HCT116 (cell line): ENCODE measurements around the gene POLR2H. TPM values are rescaled to one million over a fixed set of nuclear protein-coding genes. Genes with fewer than 3 reads are reported as not detected.
A peak's percentile ranks its signal among the peaks of the same experiment; 100 is the strongest.

Source experiments
- ATAC-seq: fragments of 200-7000 bp; cut with Tn5 transposase; 2 replicates; pipeline ENCODE4 v1.9.1; 2020; ENCODE audit warnings: mild to moderate bottlenecking, moderate library complexity
- BruUV-seq: library from RNA; stranded (reverse); fragments of 400-500 nt; replicated peaks from 2 replicates; lab custom pipeline; 2021; lab: Mats Ljungman, UMichigan
- CTCF ChIA-PET: fragments of 300-600 bp; sonication (Branson Sonifier 250); formaldehyde crosslinking; loops from one replicate; lab custom pipeline; 2021; ENCODE audit warnings: antibody characterized with exemption; lab: Charles Lee
- POLR2A ChIA-PET: fragments of 300-600, 350-600 bp; sonication (Branson Sonifier 250); formaldehyde crosslinking; loops from one replicate; lab custom pipeline; 2021; ENCODE audit warnings: antibody characterized with exemption; lab: Charles Lee
- RAD21 ChIA-PET, 2 experiments: fragments of 300-600 bp; sonication (Branson Sonifier 250); formaldehyde crosslinking; loops; one replicate each; lab custom pipeline; 2023; ENCODE audit warnings: low total read pairs in 2 of 2; ENCODE audit not compliant: uncharacterized antibody in 2 of 2, unreplicated experiment in 2 of 2, low non-redundant PET in 1 of 2; lab: Charles Lee
- DNase-seq: peaks from one replicate; pipeline ENCODE4 v3.0.0-alpha.2; 2010; ENCODE audit warnings: low read depth, low spot score
- H2AFZ ChIP-seq: fragments of 200-600 bp; shearing (Covaris generic), sonication (generic); 2 replicates; pipeline ENCODE4 v1.6.1; 2017; ENCODE audit warnings: low read depth, mixed run types, mixed read lengths, antibody characterized with exemption, low read length; ENCODE audit not compliant: poor library complexity, severe bottlenecking
- H3K27ac ChIP-seq: 2 replicates; pipeline ENCODE4 v1.5.1; 2012; ENCODE audit warnings: low read depth, low read length
- H3K27me3 ChIP-seq: fragments of 200-600 bp; sonication (generic); 2 replicates; pipeline ENCODE4 v1.6.1; 2016; ENCODE audit warnings: mixed run types, low read length, mixed read lengths; ENCODE audit not compliant: insufficient read depth
- H3K36me3 ChIP-seq, 2 experiments: fragments of 200-500 bp in 1 of 2; fragments of 200-600 bp in 1 of 2; sonication (Bioruptor generic) in 1 of 2; sonication (generic) in 1 of 2; 2 replicates each; pipeline versions ENCODE4 v1.5.1 to v1.6.1; 2014 to 2016; ENCODE audit warnings: low read length in 2 of 2, inconsistent platforms in 1 of 2, mixed read lengths in 1 of 2, mixed run types in 1 of 2; ENCODE audit not compliant: insufficient read depth in 2 of 2, control insufficient read depth in 1 of 2
- H3K4me1 ChIP-seq, 2 experiments: fragments of 200-600 bp in 1 of 2; sonication (generic) in 1 of 2; 2 replicates each; pipeline versions ENCODE4 v1.5.1 to v1.6.1; 2012 to 2017; ENCODE audit warnings: low read length in 2 of 2, inconsistent platforms in 1 of 2, mild to moderate bottlenecking in 1 of 2, mixed read lengths in 1 of 2, mixed run types in 1 of 2, moderate library complexity in 1 of 2; ENCODE audit not compliant: insufficient read depth in 2 of 2, control insufficient read depth in 1 of 2
- H3K4me2 ChIP-seq: fragments of 200-600 bp; sonication (generic); 2 replicates; pipeline ENCODE4 v1.6.1; 2017; ENCODE audit warnings: mixed run types, low read length, mixed read lengths
- H3K4me3 ChIP-seq, 2 experiments: fragments of 200-600 bp in 1 of 2; sonication (generic) in 1 of 2; replicated peaks in 1 of 2; 2 replicates each; pipeline ENCODE4 v1.5.1; 2011 to 2016; ENCODE audit warnings: low read length in 2 of 2, control low read depth in 1 of 2, low read depth in 1 of 2, mild to moderate bottlenecking in 1 of 2, mixed read lengths in 1 of 2, mixed run types in 1 of 2
- H3K79me2 ChIP-seq: fragments of 200-600 bp; sonication (generic); 2 replicates; pipeline ENCODE4 v1.6.1; 2017; ENCODE audit warnings: mild to moderate bottlenecking, mixed run types, low read length, moderate library complexity, mixed read lengths; ENCODE audit not compliant: insufficient read depth
- H3K9ac ChIP-seq: fragments of 200-600 bp; sonication (generic); 2 replicates; pipeline ENCODE4 v1.6.1; 2016; ENCODE audit warnings: low read length, mixed read lengths
- H3K9me2 ChIP-seq: fragments of 200-600 bp; sonication (generic), shearing (Covaris generic); 2 replicates; pipeline ENCODE4 v1.6.1; 2017; ENCODE audit warnings: mixed run types, mild to moderate bottlenecking, moderate library complexity; ENCODE audit not compliant: insufficient read depth
- H3K9me3 ChIP-seq, 2 experiments: fragments of 200-500 bp in 1 of 2; fragments of 200-600 bp in 1 of 2; sonication (Bioruptor generic) in 1 of 2; sonication (generic) in 1 of 2; 2 replicates each; pipeline ENCODE4 v1.6.1; 2014 to 2017; ENCODE audit warnings: low read length in 2 of 2, mixed read lengths in 2 of 2, inconsistent platforms in 1 of 2, low read depth in 1 of 2, mild to moderate bottlenecking in 1 of 2, mixed run types in 1 of 2, moderate library complexity in 1 of 2; ENCODE audit not compliant: control insufficient read depth in 1 of 2, insufficient read depth in 1 of 2
- H4K20me1 ChIP-seq: fragments of 200-600 bp; sonication (generic), shearing (Covaris generic); 2 replicates; pipeline ENCODE4 v1.6.1; 2017; ENCODE audit warnings: mixed run types, mild to moderate bottlenecking, moderate library complexity; ENCODE audit not compliant: insufficient read depth
- CEBPB ChIP-seq: IDR thresholded peaks from 2 replicates; pipeline ENCODE4 v1.6.1; 2012; ENCODE audit warnings: low read depth
- CTCF ChIP-seq, 3 experiments: fragments of 200-600 bp in 1 of 3; sonication (generic) in 1 of 3; IDR thresholded peaks in 2 of 3; conservative IDR thresholded peaks in 1 of 3; 2 replicates each; pipeline ENCODE4 v1.5.1; 2012 to 2017; ENCODE audit warnings: low read depth in 2 of 3, low read length in 2 of 3, antibody characterized with exemption in 1 of 3, borderline replicate concordance in 1 of 3, control low read depth in 1 of 3, mild to moderate bottlenecking in 1 of 3, mixed read lengths in 1 of 3, mixed run types in 1 of 3, moderate library complexity in 1 of 3; ENCODE audit not compliant: insufficient read depth in 1 of 3
- EGR1 ChIP-seq: IDR thresholded peaks from 2 replicates; pipeline ENCODE4 v1.6.1; 2012; ENCODE audit warnings: low read depth
- ELF1 ChIP-seq: IDR thresholded peaks from 2 replicates; pipeline ENCODE4 v1.6.1; 2012; ENCODE audit warnings: low read depth, borderline replicate concordance
- EZH2phosphoT487 ChIP-seq: fragments of 200-600 bp; IDR thresholded peaks from 2 replicates; pipeline ENCODE4 v1.6.1; 2018; ENCODE audit warnings: antibody characterized with exemption, borderline replicate concordance
- MAX ChIP-seq: IDR thresholded peaks from 2 replicates; pipeline ENCODE4 v1.6.1; 2012
- RAD21 ChIP-seq: IDR thresholded peaks from 2 replicates; pipeline ENCODE4 v1.6.1; 2012; ENCODE audit warnings: low read depth, mild to moderate bottlenecking
- REST ChIP-seq: IDR thresholded peaks from 2 replicates; pipeline ENCODE4 v1.6.1; 2012; ENCODE audit warnings: low read depth
- SRF ChIP-seq: IDR thresholded peaks from 2 replicates; pipeline ENCODE4 v1.6.1; 2012; ENCODE audit warnings: low read depth
- TCF7L2 ChIP-seq: IDR thresholded peaks from 2 replicates; pipeline ENCODE4 v1.7.0; 2011; ENCODE audit warnings: borderline replicate concordance, inconsistent platforms; ENCODE audit not compliant: insufficient read depth, insufficient read length; ENCODE audit errors: extremely low read depth
- ZBTB33 ChIP-seq: IDR thresholded peaks from 2 replicates; pipeline ENCODE4 v1.6.1; 2011; ENCODE audit warnings: mild to moderate bottlenecking, low read length, moderate library complexity; ENCODE audit not compliant: insufficient replicate concordance; ENCODE audit errors: extremely low read depth
- ZFX ChIP-seq: fragments of 450-650 bp; IDR thresholded peaks from 2 replicates; pipeline ENCODE4 v1.6.1; 2017
- ZNF274 ChIP-seq: fragments of 200-500 bp; sonication (Bioruptor generic); IDR thresholded peaks from 2 replicates; pipeline ENCODE4 v1.6.1; 2014; ENCODE audit warnings: mild to moderate bottlenecking, low read depth, low read length, inconsistent platforms
- intact Hi-C: fragments of 100-400 bp; cut with micrococcal nuclease; formaldehyde crosslinking; loops from 2 replicates; pipeline ENCODE4 v1.10.0; 2022
- total RNA-seq: library from RNA; stranded (reverse); gene quantifications from one replicate; pipeline ENCODE4 v1.2.1, GENCODE V29; 2021; ENCODE audit not compliant: unreplicated experiment

POLR2H gene
- total RNA-seq, 1 experiment from 2014 or later, result 156 TPM

- no peak for TF ChIP-seq RAD21
- TF ChIP-seq, all 23 proteins: peak for 0
Observed at GRCh38 chr3:184360070-184360928, 1.2 kb upstream of the POLR2H start (continued).

- peak overlapping the region; percentile 99 for H3K4me2 ChIP-seq
- POLR2A ChIA-PET, result interaction anchor here (0.9 to 1.9 kb wide), 2 partner anchors 15 to 153 kb away, joined by 3 to 5 read pairs; no protein-coding TSS in a partner anchor
- peaks cover 9 to 25% of the 10 kb centered on the region in 2 experiments for H3K4me1 ChIP-seq
- no peaks in the 10 kb centered on the region for H3K27me3 ChIP-seq
- H4K20me1 ChIP-seq, result no peaks in the 10 kb centered on the region
- H3K9ac ChIP-seq, result peak overlapping the region; percentile 99
- peak overlapping the region; percentile 95 to 96 for H3K4me3 ChIP-seq
- TF ChIP-seq ELF1, result no peak
- no peak for TF ChIP-seq CEBPB
- no peak for TF ChIP-seq MAX
- TF ChIP-seq CTCF (IDR thresholded peaks at IDR 0.05 in 2 of 3, conservative IDR thresholded peaks at IDR 0.05 in 1 of 3; ENCODE audit: borderline replicate concordance in 1 of 3, insufficient read depth in 1 of 3, low read depth in 2 of 3, low read length in 2 of 3), result no peak
- TF ChIP-seq REST, result no peak
- TF ChIP-seq EGR1, result no peak
- TF ChIP-seq ZFX, result no peak
- TF ChIP-seq ZBTB33, result no peak
- no peak for TF ChIP-seq SRF
- TF ChIP-seq ZNF274, result no peak
- TF ChIP-seq TCF7L2, result no peak
- TF ChIP-seq EZH2phosphoT487, result no peak
- H3K79me2 ChIP-seq, result peaks cover 39% of the 10 kb centered on the region
- intact Hi-C loops, result no loop called here
- CTCF ChIA-PET, result interaction anchor here (0.6 to 1.4 kb wide), 3 partner anchors 10 to 891 kb away, joined by 3 read pairs; no protein-coding TSS in a partner anchor
- no peaks in the 10 kb centered on the region for H3K9me2 ChIP-seq
- H3K27ac ChIP-seq, result peak overlapping the region; percentile 96
- DNase-seq, result no peak
- RAD21 ChIA-PET, result no interaction called here
- BruUV-seq, result TSS peak; percentile 46
- peaks cover 17 to 18% of the 10 kb centered on the region in 2 experiments; a peak in 3 of 4 replicates for H3K36me3 ChIP-seq
- H2AFZ ChIP-seq, result no peak overlapping the region
- no peak for ATAC-seq
- no peaks in the 10 kb centered on the region for H3K9me3 ChIP-seq
Observed at GRCh38 chr3:184360929-184361531, 480 bp upstream of the POLR2H start.
